ENCODE measurements around the gene TRPM2.

DNA sequence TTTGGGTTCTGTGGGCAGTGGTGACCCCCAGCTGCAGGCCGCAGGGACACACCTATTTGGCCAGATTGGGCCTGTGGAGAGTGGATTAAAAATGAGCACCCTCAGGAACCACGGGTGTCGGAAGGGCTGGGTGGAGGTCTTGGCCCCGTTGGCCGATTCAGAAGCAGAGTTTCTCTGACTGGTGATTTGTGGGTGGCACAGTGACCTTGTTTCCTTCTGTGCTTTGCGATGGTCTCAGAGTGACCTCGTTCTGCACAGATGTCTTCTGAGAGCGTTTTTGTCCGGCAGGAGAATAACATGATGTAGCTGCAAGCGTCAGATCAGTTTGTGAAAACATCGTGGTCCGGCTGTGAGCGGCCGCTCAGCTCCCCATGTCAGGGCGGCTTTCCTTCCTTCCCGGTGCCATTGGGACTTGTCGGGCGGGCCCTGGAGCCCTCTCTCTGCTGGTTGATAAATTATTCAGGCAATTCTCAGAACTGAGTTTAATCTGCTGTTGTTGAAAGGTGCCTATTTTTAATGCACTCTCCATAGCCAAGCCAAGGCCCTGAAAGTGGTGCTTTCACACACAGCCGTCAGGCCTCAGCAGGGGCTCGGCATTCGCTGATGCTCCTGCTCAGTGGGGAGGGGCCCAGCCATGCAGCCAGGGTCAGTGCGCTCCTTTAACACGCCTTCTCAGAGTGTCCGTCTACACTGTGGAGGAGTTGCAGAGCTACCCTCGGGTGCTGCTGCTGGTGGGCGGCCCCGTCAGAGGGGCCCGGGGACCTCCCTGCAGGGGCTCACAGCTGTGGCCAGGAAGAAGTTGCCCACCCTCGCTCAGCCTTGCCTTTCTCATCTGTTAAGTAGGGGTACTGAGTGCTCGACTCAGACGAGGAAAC lies 26.8 kb downstream of the TRPM2 start:
- no peak for TF ChIP-seq CTCF (IDR thresholded peaks at IDR 0.05)
- no peak for TF ChIP-seq POLR2A (IDR thresholded peaks at IDR 0.05)
- no peak for TF ChIP-seq EP300 (IDR thresholded peaks at IDR 0.05)

All from stomach (tissue), 4 donors.